ENCODE results near the gene DCXR.

DNA sequence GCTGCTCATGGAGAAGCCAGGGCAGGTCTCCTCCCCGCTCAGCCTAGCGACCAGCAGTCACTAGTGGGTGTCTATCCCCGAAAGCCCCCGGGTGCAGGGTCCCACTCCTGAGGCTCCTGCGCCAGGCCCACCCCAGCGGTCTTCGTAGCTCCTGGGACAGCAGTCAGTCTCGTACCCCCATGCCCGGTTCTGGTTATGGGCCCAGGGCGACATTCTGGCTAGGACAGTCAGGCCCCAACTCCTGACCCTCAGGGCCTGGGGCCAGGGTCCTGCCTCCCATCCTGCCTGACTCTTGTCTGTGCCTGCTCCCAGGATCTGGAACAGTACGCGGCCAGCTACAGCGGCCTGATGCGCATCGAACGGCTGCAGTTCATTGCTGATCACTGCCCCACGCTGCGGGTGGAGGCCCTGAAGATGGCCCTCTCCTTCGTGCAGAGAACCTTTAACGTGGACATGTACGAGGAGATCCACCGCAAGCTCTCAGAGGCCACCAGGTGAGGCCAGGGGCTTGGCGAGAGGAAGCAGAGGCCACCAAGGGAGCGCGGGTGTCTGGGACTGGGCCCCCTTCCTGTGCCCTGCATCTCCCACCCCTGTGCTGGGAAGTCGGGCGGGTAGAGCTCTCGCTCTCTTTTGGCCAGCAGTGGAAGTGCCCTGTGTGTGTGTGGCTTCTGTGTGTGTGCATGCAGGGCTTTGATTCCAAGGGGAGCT is 16.2 kb upstream of the DCXR start:
- no peak for TF ChIP-seq POLR2AphosphoS5 (IDR thresholded peaks at IDR 0.05; ENCODE audit: borderline replicate concordance, low read depth, low read length)
- TF ChIP-seq FOXP2 (optimal IDR thresholded peaks at IDR 0.05; ENCODE audit: control extremely low read depth, extremely low read length, insufficient read depth) = no peak
- no peak for TF ChIP-seq EZH2 (IDR thresholded peaks at IDR 0.05)

Measured in SK-N-MC (cell line).